ENCODE measurements around the gene CPT1A.

GRCh38 chr11:68829581-68829980, 12.1 kb downstream of the CPT1A start:
- TF ChIP-seq, protein P1, sequence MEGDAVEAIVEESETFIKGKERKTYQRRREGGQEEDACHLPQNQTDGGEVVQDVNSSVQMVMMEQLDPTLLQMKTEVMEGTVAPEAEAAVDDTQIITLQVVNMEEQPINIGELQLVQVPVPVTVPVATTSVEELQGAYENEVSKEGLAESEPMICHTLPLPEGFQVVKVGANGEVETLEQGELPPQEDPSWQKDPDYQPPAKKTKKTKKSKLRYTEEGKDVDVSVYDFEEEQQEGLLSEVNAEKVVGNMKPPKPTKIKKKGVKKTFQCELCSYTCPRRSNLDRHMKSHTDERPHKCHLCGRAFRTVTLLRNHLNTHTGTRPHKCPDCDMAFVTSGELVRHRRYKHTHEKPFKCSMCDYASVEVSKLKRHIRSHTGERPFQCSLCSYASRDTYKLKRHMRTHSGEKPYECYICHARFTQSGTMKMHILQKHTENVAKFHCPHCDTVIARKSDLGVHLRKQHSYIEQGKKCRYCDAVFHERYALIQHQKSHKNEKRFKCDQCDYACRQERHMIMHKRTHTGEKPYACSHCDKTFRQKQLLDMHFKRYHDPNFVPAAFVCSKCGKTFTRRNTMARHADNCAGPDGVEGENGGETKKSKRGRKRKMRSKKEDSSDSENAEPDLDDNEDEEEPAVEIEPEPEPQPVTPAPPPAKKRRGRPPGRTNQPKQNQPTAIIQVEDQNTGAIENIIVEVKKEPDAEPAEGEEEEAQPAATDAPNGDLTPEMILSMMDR (IDR thresholded peaks at IDR 0.05) = no peak
- TF ChIP-seq POLR2A (IDR thresholded peaks at IDR 0.05) = no peak

All from testis (tissue), 2 donors.